K562 (cell line): ENCODE measurements around the gene MALAT1. TPM values are rescaled to one million over a fixed set of nuclear protein-coding genes. Genes with fewer than 3 reads are reported as not detected.

Experiments
- ARID3A ChIP-seq: IDR thresholded peaks from 2 replicates; pipeline ENCODE4 v1.6.1; 2012; ENCODE audit warnings: low read depth, low read length, improper control_type of control experiment, borderline replicate concordance
- CHD2 ChIP-seq: IDR thresholded peaks from 2 replicates; pipeline ENCODE4 v1.6.1; 2011; ENCODE audit warnings: low read depth, low read length
- ETV6 ChIP-seq, 3 experiments: fragments of 150-350 bp in 1 of 3; sonication (generic) in 1 of 3; formaldehyde crosslinking in 1 of 3; IDR thresholded peaks; 2 replicates each; pipeline versions ENCODE4 v1.6.1 to v1.8.0; 2014 to 2022; ENCODE audit warnings: borderline replicate concordance in 2 of 3, low read depth in 2 of 3, antibody characterized with exemption in 1 of 3, low read length in 1 of 3, mild to moderate bottlenecking in 1 of 3, missing genetic modification reagents in 1 of 3
- FOXA3 ChIP-seq, 2 experiments: fragments of 450-650 bp in 1 of 2; sonication (generic) in 1 of 2; formaldehyde crosslinking; IDR thresholded peaks in 1 of 2; conservative IDR thresholded peaks in 1 of 2; 2 replicates each; pipeline versions ENCODE4 v1.4.0 to v1.8.0; 2020 to 2022; ENCODE audit warnings: mild to moderate bottlenecking in 2 of 2, missing genetic modification reagents in 1 of 2
- GABPB2 ChIP-seq: fragments of 250-450 bp; sonication (Bioruptor Pico); conservative IDR thresholded peaks from 2 replicates; pipeline ENCODE4 v1.5.1; 2021; ENCODE audit warnings: mild to moderate bottlenecking
- IFI16 ChIP-seq: fragments of 250-450 bp; sonication (Bioruptor Pico); IDR thresholded peaks from 2 replicates; pipeline ENCODE4 v2.1.2; 2022; ENCODE audit warnings: mild to moderate bottlenecking, inconsistent platforms
- KDM2B ChIP-seq: fragments of 250-450 bp; sonication (Bioruptor Pico); IDR thresholded peaks from 2 replicates; pipeline ENCODE4 v1.8.0; 2021; ENCODE audit warnings: mild to moderate bottlenecking, moderate library complexity
- MCM5 ChIP-seq: fragments of 450-650 bp; IDR thresholded peaks from 2 replicates; pipeline ENCODE4 v1.6.1; 2016; ENCODE audit warnings: low read depth
- NEUROD1 ChIP-seq: fragments of 150-350 bp; IDR thresholded peaks from 2 replicates; pipeline ENCODE4 v1.6.1; 2014; ENCODE audit warnings: borderline replicate concordance, low read length, low read depth; ENCODE audit not compliant: partially characterized antibody
- NFYB ChIP-seq: IDR thresholded peaks from 2 replicates; pipeline ENCODE4 v1.6.1; 2011; ENCODE audit warnings: mild to moderate bottlenecking, moderate library complexity; ENCODE audit not compliant: insufficient read length; ENCODE audit errors: extremely low read depth
- PRPF4 ChIP-seq: fragments of 200-400 bp; formaldehyde crosslinking; IDR thresholded peaks from one replicate; pipeline ENCODE4 v1.6.1; 2017; ENCODE audit warnings: low read length, low read depth, mild to moderate bottlenecking; ENCODE audit not compliant: insufficient read depth, poor library complexity, severe bottlenecking
- PYGO2 ChIP-seq: fragments of 450-650 bp; IDR thresholded peaks from 2 replicates; pipeline ENCODE4 v1.6.1; 2016; ENCODE audit warnings: mild to moderate bottlenecking, missing genetic modification characterization, moderate library complexity, missing compliant biosample characterization
- SIX5 ChIP-seq, 2 experiments: IDR thresholded peaks; 2 replicates each; pipeline ENCODE4 v1.6.1; 2011; ENCODE audit warnings: low read length in 2 of 2, borderline replicate concordance in 1 of 2, low read depth in 1 of 2, mild to moderate bottlenecking in 1 of 2, moderate library complexity in 1 of 2; ENCODE audit not compliant: insufficient read depth in 1 of 2
- SMARCE1 ChIP-seq: fragments of 450-650 bp; IDR thresholded peaks from 2 replicates; pipeline ENCODE4 v1.7.1; 2016; ENCODE audit warnings: mild to moderate bottlenecking
- SRSF3 ChIP-seq: fragments of 200-400 bp; formaldehyde crosslinking; IDR thresholded peaks from 2 replicates; pipeline ENCODE4 v1.6.1; 2016; ENCODE audit warnings: mild to moderate bottlenecking, low read length, moderate library complexity; ENCODE audit not compliant: insufficient read depth
- SRSF7 ChIP-seq: fragments of 200-400 bp; formaldehyde crosslinking; optimal IDR thresholded peaks from 2 replicates; pipeline ENCODE3; 2017; ENCODE audit warnings: mild to moderate bottlenecking, low read depth, low read length
- TCF7L2 ChIP-seq: fragments of 150-350 bp; IDR thresholded peaks from 2 replicates; pipeline ENCODE4 v1.6.1; 2016; ENCODE audit warnings: low read depth, mild to moderate bottlenecking, low read length, moderate library complexity
- ZNF778 ChIP-seq: fragments of 450-650 bp; formaldehyde crosslinking; IDR thresholded peaks from 2 replicates; pipeline ENCODE4 v1.4.0; 2020; ENCODE audit warnings: mild to moderate bottlenecking, moderate library complexity
- ZNF780A ChIP-seq: fragments of 250-450 bp; sonication (Bioruptor Pico); IDR thresholded peaks from 2 replicates; pipeline ENCODE4 v1.5.0; 2021; ENCODE audit warnings: mild to moderate bottlenecking
- polyA plus RNA-seq, 8 experiments: library from polyadenylated mRNA; depleted of rRNA in 4 of 8; stranded (reverse) in 5 of 8; unstranded in 3 of 8; fragments of >200 nt; fragmentation: Nextera tagmentation in 2 of 8; fragmentation: Illumina TruSeq in 1 of 8; extraction: Ambion mirVana in 2 of 8; extraction: Trizol in 1 of 8; gene quantifications; 2 replicates each; pipeline versions ENCODE4 v1.2.1 to v1.2.3, GENCODE V29; 2011 to 2014; ENCODE audit warnings: inconsistent platforms in 1 of 8, missing spikeins in 1 of 8
- total RNA-seq, 7 experiments: library from RNA; depleted of rRNA in 6 of 7; stranded (reverse); fragments of >200 nt in 6 of 7; fragmentation: Illumina TruSeq in 2 of 7; extraction: Trizol in 2 of 7; gene quantifications; 2 replicates each; pipeline versions ENCODE4 v1.2.1 to v1.2.3, GENCODE V29; 2011 to 2021; ENCODE audit warnings: low replicate concordance in 1 of 7
- TF ChIP-seq, protein P1 (sequence below): sonication (generic); formaldehyde crosslinking; IDR thresholded peaks from 2 replicates; pipeline ENCODE4 v1.8.1; 2022; ENCODE audit warnings: missing genetic modification reagents
- TF ChIP-seq, protein P2 (sequence below): IDR thresholded peaks from 3 replicates; pipeline ENCODE4 v1.6.1; 2011; ENCODE audit warnings: borderline replicate concordance, mild to moderate bottlenecking; ENCODE audit not compliant: insufficient read length, insufficient read depth
- TF ChIP-seq, protein P3 (sequence below): fragments of 250-450 bp; sonication (Bioruptor Pico); IDR thresholded peaks from 2 replicates; pipeline ENCODE4 v1.4.0; 2020; ENCODE audit warnings: mild to moderate bottlenecking, moderate library complexity, borderline replicate concordance

MALAT1 gene
- total and polyA plus RNA-seq, 9 of the 15 experiments (the other 6 are each of a cell fraction or from before 2014, with no cell fraction given): 363 to 8,715 (median 2,351) TPM

GRCh38 chr11:65501186-65501471 is 2.3 kb downstream of the MALAT1 start (continued):
- TF ChIP-seq ETV6 (IDR thresholded peaks at IDR 0.05; ENCODE audit: borderline replicate concordance in 1 of 2, low read depth in 2 of 2, low read length in 1 of 2): no peak
- TF ChIP-seq ETV6 (CRISPR knock-in tag; IDR thresholded peaks at IDR 0.05; ENCODE audit: borderline replicate concordance): no peak
- TF ChIP-seq SMARCE1: no peak
- TF ChIP-seq PYGO2: no peak
- no peak for TF ChIP-seq FOXA3 (CRISPR knock-in tag; conservative IDR thresholded peaks at IDR 0.05 in 1 of 2, IDR thresholded peaks at IDR 0.05 in 1 of 2)
- no peak for TF ChIP-seq SIX5 (IDR thresholded peaks at IDR 0.05; ENCODE audit: borderline replicate concordance in 1 of 2, insufficient read depth in 1 of 2, low read depth in 1 of 2, low read length in 2 of 2)
- no peak for TF ChIP-seq NFYB
- no peak for TF ChIP-seq PRPF4
- TF ChIP-seq TCF7L2: no peak
- TF ChIP-seq MCM5: no peak
- no peak for TF ChIP-seq GABPB2
- no peak for TF ChIP-seq NEUROD1
- 0 out of 2 replicates have a peak, but pooled peaks have one; percentile 49 for TF ChIP-seq ZNF778
- no peak for TF ChIP-seq ZNF780A
- no peak for TF ChIP-seq CHD2
- TF ChIP-seq, protein P1, sequence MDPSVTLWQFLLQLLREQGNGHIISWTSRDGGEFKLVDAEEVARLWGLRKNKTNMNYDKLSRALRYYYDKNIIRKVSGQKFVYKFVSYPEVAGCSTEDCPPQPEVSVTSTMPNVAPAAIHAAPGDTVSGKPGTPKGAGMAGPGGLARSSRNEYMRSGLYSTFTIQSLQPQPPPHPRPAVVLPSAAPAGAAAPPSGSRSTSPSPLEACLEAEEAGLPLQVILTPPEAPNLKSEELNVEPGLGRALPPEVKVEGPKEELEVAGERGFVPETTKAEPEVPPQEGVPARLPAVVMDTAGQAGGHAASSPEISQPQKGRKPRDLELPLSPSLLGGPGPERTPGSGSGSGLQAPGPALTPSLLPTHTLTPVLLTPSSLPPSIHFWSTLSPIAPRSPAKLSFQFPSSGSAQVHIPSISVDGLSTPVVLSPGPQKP (CRISPR knock-in tag): no peak
- no peak for TF ChIP-seq ARID3A
- TF ChIP-seq, protein P2, sequence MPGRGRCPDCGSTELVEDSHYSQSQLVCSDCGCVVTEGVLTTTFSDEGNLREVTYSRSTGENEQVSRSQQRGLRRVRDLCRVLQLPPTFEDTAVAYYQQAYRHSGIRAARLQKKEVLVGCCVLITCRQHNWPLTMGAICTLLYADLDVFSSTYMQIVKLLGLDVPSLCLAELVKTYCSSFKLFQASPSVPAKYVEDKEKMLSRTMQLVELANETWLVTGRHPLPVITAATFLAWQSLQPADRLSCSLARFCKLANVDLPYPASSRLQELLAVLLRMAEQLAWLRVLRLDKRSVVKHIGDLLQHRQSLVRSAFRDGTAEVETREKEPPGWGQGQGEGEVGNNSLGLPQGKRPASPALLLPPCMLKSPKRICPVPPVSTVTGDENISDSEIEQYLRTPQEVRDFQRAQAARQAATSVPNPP: no peak
- no peak for TF ChIP-seq SRSF7
- TF ChIP-seq, protein P3, sequence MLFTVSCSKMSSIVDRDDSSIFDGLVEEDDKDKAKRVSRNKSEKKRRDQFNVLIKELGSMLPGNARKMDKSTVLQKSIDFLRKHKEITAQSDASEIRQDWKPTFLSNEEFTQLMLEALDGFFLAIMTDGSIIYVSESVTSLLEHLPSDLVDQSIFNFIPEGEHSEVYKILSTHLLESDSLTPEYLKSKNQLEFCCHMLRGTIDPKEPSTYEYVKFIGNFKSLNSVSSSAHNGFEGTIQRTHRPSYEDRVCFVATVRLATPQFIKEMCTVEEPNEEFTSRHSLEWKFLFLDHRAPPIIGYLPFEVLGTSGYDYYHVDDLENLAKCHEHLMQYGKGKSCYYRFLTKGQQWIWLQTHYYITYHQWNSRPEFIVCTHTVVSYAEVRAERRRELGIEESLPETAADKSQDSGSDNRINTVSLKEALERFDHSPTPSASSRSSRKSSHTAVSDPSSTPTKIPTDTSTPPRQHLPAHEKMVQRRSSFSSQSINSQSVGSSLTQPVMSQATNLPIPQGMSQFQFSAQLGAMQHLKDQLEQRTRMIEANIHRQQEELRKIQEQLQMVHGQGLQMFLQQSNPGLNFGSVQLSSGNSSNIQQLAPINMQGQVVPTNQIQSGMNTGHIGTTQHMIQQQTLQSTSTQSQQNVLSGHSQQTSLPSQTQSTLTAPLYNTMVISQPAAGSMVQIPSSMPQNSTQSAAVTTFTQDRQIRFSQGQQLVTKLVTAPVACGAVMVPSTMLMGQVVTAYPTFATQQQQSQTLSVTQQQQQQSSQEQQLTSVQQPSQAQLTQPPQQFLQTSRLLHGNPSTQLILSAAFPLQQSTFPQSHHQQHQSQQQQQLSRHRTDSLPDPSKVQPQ: no peak
- TF ChIP-seq SRSF3: no peak
- TF ChIP-seq IFI16 (CRISPR knock-in tag): no peak
- TF ChIP-seq KDM2B: no peak
